ENCODE data around the gene FOXD2. TPM values are rescaled to one million over a fixed set of nuclear protein-coding genes. Genes with fewer than 3 reads are reported as not detected.

FOXD2 gene
- polyA plus RNA-seq, 2 of the 4 experiments (the other 2 are of a cell fraction): 0.13 to 0.35 TPM

DNA sequence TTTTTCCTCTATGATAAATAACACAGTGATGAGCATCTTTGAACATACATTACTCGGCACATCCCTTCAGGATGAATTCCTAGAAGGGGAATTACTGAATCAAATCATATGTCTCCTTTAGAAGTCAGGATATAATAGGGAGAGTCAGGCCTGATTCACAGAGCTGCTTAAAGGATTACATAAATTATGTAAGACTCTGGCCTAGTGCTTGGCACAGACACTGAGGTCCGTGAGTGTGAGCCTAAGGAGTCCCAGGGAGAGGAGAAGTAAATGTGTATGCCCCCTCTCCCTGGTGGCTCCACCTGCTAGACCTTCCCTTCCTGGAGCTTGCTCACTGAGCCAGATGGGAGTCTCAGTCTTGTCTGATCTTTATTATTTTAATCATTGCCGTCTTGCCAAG lies 30.4 kb upstream of the FOXD2 start:
- CTCF ChIA-PET: interaction anchor here (1.4 to 2.4 kb wide), 3 partner anchors 17 to 29 kb away, joined by 4 to 8 read pairs (median 5); no protein-coding TSS in a partner anchor
- no peak for FAIRE-seq
- H3K9me3 ChIP-seq: no peaks in the 10 kb centered on the region
- no peak for ATAC-seq
- no peak overlapping the region for H3K27ac ChIP-seq
- H3K4me1 ChIP-seq: no peaks in the 10 kb centered on the region
- no peak overlapping the region for H3K4me2 ChIP-seq
- WGBS (ENCODE audit: missing lambda C conversion rate): 75% methylated on average over 3 of the region's 3 CpGs
- POLR2A ChIA-PET: no interaction called here
- TF ChIP-seq, protein P1, sequence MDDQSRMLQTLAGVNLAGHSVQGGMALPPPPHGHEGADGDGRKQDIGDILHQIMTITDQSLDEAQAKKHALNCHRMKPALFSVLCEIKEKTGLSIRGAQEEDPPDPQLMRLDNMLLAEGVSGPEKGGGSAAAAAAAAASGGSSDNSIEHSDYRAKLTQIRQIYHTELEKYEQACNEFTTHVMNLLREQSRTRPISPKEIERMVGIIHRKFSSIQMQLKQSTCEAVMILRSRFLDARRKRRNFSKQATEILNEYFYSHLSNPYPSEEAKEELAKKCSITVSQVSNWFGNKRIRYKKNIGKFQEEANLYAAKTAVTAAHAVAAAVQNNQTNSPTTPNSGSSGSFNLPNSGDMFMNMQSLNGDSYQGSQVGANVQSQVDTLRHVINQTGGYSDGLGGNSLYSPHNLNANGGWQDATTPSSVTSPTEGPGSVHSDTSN (IDR thresholded peaks at IDR 0.05): no peak
- TF ChIP-seq HOXB5 (CRISPR knock-in tag; IDR thresholded peaks at IDR 0.05) (no peak), RARB (CRISPR knock-in tag; IDR thresholded peaks at IDR 0.05) (no peak), CBX8 (IDR thresholded peaks at IDR 0.05) (no peak), TP53 (CRISPR knock-in tag; IDR thresholded peaks at IDR 0.05) (no peak), CHD4 (IDR thresholded peaks at IDR 0.05; ENCODE audit: borderline replicate concordance) (no peak), EHF (CRISPR knock-in tag; IDR thresholded peaks at IDR 0.05) (no peak), RAD21 (conservative IDR thresholded peaks at IDR 0.05 in 1 of 2, IDR thresholded peaks at IDR 0.05 in 1 of 2) (no peak), KDM1A (IDR thresholded peaks at IDR 0.05; ENCODE audit: low read depth) (no peak), TFCP2L1 (CRISPR knock-in tag; IDR thresholded peaks at IDR 0.05) (no peak), NPAS2 (CRISPR knock-in tag; IDR thresholded peaks at IDR 0.05; ENCODE audit: borderline replicate concordance) (no peak), GATA3 (IDR thresholded peaks at IDR 0.05; ENCODE audit: borderline replicate concordance) (no peak), CBX2 (IDR thresholded peaks at IDR 0.05; ENCODE audit: borderline replicate concordance, low read depth) (no peak), CEBPB (IDR thresholded peaks at IDR 0.05) (no peak), MAZ (IDR thresholded peaks at IDR 0.05; ENCODE audit: borderline replicate concordance, low read depth, low read length) (no peak)
- TF ChIP-seq, protein P2, sequence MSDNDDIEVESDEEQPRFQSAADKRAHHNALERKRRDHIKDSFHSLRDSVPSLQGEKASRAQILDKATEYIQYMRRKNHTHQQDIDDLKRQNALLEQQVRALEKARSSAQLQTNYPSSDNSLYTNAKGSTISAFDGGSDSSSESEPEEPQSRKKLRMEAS (IDR thresholded peaks at IDR 0.05): no peak
- TF ChIP-seq, protein P3, sequence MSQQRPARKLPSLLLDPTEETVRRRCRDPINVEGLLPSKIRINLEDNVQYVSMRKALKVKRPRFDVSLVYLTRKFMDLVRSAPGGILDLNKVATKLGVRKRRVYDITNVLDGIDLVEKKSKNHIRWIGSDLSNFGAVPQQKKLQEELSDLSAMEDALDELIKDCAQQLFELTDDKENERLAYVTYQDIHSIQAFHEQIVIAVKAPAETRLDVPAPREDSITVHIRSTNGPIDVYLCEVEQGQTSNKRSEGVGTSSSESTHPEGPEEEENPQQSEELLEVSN (IDR thresholded peaks at IDR 0.05; ENCODE audit: borderline replicate concordance, low read depth): no peak
- TF ChIP-seq, protein P4, sequence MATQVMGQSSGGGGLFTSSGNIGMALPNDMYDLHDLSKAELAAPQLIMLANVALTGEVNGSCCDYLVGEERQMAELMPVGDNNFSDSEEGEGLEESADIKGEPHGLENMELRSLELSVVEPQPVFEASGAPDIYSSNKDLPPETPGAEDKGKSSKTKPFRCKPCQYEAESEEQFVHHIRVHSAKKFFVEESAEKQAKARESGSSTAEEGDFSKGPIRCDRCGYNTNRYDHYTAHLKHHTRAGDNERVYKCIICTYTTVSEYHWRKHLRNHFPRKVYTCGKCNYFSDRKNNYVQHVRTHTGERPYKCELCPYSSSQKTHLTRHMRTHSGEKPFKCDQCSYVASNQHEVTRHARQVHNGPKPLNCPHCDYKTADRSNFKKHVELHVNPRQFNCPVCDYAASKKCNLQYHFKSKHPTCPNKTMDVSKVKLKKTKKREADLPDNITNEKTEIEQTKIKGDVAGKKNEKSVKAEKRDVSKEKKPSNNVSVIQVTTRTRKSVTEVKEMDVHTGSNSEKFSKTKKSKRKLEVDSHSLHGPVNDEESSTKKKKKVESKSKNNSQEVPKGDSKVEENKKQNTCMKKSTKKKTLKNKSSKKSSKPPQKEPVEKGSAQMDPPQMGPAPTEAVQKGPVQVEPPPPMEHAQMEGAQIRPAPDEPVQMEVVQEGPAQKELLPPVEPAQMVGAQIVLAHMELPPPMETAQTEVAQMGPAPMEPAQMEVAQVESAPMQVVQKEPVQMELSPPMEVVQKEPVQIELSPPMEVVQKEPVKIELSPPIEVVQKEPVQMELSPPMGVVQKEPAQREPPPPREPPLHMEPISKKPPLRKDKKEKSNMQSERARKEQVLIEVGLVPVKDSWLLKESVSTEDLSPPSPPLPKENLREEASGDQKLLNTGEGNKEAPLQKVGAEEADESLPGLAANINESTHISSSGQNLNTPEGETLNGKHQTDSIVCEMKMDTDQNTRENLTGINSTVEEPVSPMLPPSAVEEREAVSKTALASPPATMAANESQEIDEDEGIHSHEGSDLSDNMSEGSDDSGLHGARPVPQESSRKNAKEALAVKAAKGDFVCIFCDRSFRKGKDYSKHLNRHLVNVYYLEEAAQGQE (IDR thresholded peaks at IDR 0.05): no peak
- TF ChIP-seq, protein P5, sequence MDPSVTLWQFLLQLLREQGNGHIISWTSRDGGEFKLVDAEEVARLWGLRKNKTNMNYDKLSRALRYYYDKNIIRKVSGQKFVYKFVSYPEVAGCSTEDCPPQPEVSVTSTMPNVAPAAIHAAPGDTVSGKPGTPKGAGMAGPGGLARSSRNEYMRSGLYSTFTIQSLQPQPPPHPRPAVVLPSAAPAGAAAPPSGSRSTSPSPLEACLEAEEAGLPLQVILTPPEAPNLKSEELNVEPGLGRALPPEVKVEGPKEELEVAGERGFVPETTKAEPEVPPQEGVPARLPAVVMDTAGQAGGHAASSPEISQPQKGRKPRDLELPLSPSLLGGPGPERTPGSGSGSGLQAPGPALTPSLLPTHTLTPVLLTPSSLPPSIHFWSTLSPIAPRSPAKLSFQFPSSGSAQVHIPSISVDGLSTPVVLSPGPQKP (IDR thresholded peaks at IDR 0.05; ENCODE audit: low read depth, low read length): no peak
- H3K4me3 ChIP-seq: no peak overlapping the region
- no peak for DNase-seq (ENCODE audit: low read depth in 1 of 2, low spot score in 1 of 2)

DNA sequence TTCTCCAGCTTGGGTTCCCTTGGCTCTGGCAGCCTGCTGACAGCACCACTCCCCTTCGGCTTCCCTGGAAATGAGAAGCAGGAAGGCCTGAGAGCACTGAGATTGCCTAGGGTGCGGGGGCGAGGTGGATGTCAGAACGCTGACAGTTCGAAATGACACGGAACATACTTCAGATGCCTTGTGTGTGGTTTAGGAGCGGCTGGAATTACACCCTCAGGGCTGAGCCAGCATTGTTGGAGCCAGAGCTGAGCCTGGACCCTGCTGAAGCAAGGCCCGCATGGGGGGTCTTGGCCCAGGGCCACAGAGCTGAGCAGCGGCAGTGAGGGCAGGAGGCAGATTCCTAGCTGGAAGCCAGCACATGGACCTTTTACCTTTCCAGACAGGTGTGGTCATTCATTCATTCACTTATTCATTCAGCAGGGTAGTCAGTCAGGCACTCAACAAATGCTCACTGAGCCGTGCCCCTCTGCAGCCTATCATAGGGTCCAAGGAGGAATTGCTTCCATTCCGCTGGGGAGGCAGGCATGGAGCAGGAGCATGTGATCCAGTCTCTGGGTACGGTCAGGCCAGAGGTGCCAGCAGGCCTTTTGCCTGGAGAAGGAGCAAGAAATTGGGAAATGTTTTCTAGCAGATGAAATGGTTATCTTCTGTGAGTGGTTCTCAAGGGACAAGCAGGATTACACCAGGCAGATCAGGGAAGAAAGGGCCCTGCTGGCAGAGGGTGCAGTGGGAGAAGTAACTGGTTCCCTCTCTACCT lies 28.4 kb upstream of the FOXD2 start:
- Histone ChIP-seq H3K4me3 (no peak overlapping the region), H3K9me3 (no peaks in the 10 kb centered on the region), H3K4me1 (no peaks in the 10 kb centered on the region), H3K27ac (no peak overlapping the region), H3K4me2 (no peak overlapping the region)
- ATAC-seq (no peak), DNase-seq (ENCODE audit: low read depth in 1 of 2, low spot score in 1 of 2) (no peak), FAIRE-seq (no peak)
- ChIA-PET POLR2A (no interaction called here), CTCF (interaction anchor here (2.4 kb wide), 1 partner anchor 15 kb away, joined by 8 read pairs; no protein-coding TSS in a partner anchor)
- 88% methylated on average over 10 of the region's 12 CpGs for WGBS (ENCODE audit: missing lambda C conversion rate)
- TF ChIP-seq, protein P4 (IDR thresholded peaks at IDR 0.05): no peak
- TF ChIP-seq, protein P5 (IDR thresholded peaks at IDR 0.05; ENCODE audit: low read depth, low read length): no peak
- no peak for TF ChIP-seq EHMT2 (IDR thresholded peaks at IDR 0.05; ENCODE audit: low read depth)
- no peak for TF ChIP-seq RARB (CRISPR knock-in tag; IDR thresholded peaks at IDR 0.05)
- no peak for TF ChIP-seq MAZ (IDR thresholded peaks at IDR 0.05; ENCODE audit: borderline replicate concordance, low read depth, low read length)
- TF ChIP-seq, protein P3 (IDR thresholded peaks at IDR 0.05; ENCODE audit: borderline replicate concordance, low read depth): no peak
- no peak for TF ChIP-seq POLR2AphosphoS2 (conservative IDR thresholded peaks at IDR 0.05; ENCODE audit: low read length)
- TF ChIP-seq CHD4 (IDR thresholded peaks at IDR 0.05; ENCODE audit: borderline replicate concordance): no peak

Measured in A549 (cell line).